ENCODE results near the gene GABRG3. TPM values are rescaled to one million over a fixed set of nuclear protein-coding genes. Genes with fewer than 3 reads are reported as not detected.

GABRG3 gene
- total RNA-seq, 4 donors from 2014 or later: 0.67 to 3.0 TPM; not detected in 2

- 78 to 88% methylated on average over 12 to 14 of the region's 14 CpGs for WGBS, 2 donors
- H3K9me3 ChIP-seq: no peaks in the 10 kb centered on the region
- H3K27ac ChIP-seq: no peak overlapping the region
- no peak for DNase-seq
- H3K4me3 ChIP-seq (replicated peaks in 1 of 3): no peak overlapping the region
- H3K4me1 ChIP-seq: no peaks in the 10 kb centered on the region
- H3K36me3 ChIP-seq: no peaks in the 10 kb centered on the region
- intact Hi-C loops (cut with DNase I): loop anchor here (5.0 kb wide), 1 partner anchor 299 kb away; no protein-coding TSS in a partner anchor
- TF ChIP-seq, protein P1, sequence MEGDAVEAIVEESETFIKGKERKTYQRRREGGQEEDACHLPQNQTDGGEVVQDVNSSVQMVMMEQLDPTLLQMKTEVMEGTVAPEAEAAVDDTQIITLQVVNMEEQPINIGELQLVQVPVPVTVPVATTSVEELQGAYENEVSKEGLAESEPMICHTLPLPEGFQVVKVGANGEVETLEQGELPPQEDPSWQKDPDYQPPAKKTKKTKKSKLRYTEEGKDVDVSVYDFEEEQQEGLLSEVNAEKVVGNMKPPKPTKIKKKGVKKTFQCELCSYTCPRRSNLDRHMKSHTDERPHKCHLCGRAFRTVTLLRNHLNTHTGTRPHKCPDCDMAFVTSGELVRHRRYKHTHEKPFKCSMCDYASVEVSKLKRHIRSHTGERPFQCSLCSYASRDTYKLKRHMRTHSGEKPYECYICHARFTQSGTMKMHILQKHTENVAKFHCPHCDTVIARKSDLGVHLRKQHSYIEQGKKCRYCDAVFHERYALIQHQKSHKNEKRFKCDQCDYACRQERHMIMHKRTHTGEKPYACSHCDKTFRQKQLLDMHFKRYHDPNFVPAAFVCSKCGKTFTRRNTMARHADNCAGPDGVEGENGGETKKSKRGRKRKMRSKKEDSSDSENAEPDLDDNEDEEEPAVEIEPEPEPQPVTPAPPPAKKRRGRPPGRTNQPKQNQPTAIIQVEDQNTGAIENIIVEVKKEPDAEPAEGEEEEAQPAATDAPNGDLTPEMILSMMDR (IDR thresholded peaks at IDR 0.05): no peak
- no peak for TF ChIP-seq POLR2A (IDR thresholded peaks at IDR 0.05)
- H3K27me3 ChIP-seq: no peaks in the 10 kb centered on the region
Observed at GRCh38 chr15:27057904-27058645, 87.1 kb downstream of the GABRG3 start.

GRCh38 chr15:27058939-27059338 is 88.0 kb downstream of the GABRG3 start:
- no peak for TF ChIP-seq POLR2A (IDR thresholded peaks at IDR 0.05)
- TF ChIP-seq, protein P1 (IDR thresholded peaks at IDR 0.05): no peak

DNA sequence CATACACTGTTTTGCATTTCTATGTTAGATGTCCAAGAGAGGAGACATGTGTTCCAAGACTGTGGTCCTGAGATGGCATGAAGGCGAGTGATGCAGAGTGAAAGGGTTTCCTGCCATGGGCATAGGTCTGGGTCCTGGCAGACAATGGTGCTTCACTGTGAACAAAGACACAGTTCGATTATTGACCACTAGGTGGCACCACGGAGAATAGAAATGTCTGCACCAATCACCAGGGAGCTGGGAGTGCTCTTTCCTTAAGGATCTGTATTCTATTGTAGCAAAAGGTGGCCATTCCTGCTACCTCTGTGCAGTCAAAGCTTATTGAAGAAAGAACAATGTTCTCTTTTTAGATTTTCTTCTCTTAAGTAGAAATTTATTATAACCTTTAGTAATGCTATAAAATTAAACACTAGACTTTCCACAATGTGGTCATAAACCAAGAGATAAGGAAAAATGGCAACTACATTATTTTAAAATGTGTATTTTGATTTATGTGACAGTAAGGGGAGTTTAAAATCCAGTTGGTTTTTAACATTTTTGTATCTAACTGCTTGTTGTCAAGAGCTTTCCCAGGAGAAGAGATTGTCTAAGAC is 88.7 kb downstream of the GABRG3 start:
- H3K9me3 ChIP-seq: no peaks in the 10 kb centered on the region
- no peak for TF ChIP-seq POLR2A (IDR thresholded peaks at IDR 0.05)
- TF ChIP-seq, protein P1 (IDR thresholded peaks at IDR 0.05): peak in 5 of 6 experiments; percentile 34 to 63 (median 61)
- 14 to 24% methylated on average over 3 of the region's 3 CpGs for WGBS, 2 donors
- no peaks in the 10 kb centered on the region for H3K27me3 ChIP-seq
- no peak overlapping the region for H3K4me3 ChIP-seq (replicated peaks in 1 of 3)
- peak; percentile 53 to 61 for DNase-seq
- no peak overlapping the region for H3K27ac ChIP-seq
- no peaks in the 10 kb centered on the region for H3K4me1 ChIP-seq
- intact Hi-C loops (cut with DNase I): loop anchor here (5.0 kb wide), 1 partner anchor 298 kb away; no protein-coding TSS in a partner anchor
- H3K36me3 ChIP-seq: no peaks in the 10 kb centered on the region

More at GRCh38 chr15:27058939-27059338, 88.0 kb downstream of the GABRG3 start:
- no peaks in the 10 kb centered on the region for H3K27me3 ChIP-seq
- 65 to 70% methylated on average over 2 of the region's 2 CpGs for WGBS, 2 donors
- H3K36me3 ChIP-seq: no peaks in the 10 kb centered on the region
- H3K27ac ChIP-seq: no peak overlapping the region
- H3K9me3 ChIP-seq: no peaks in the 10 kb centered on the region
- no peaks in the 10 kb centered on the region for H3K4me1 ChIP-seq
- DNase-seq: no peak
- H3K4me3 ChIP-seq (replicated peaks in 1 of 3): no peak overlapping the region
- intact Hi-C loops (cut with DNase I): loop anchor here (5.0 kb wide), 1 partner anchor 298 kb away; no protein-coding TSS in a partner anchor

DNA sequence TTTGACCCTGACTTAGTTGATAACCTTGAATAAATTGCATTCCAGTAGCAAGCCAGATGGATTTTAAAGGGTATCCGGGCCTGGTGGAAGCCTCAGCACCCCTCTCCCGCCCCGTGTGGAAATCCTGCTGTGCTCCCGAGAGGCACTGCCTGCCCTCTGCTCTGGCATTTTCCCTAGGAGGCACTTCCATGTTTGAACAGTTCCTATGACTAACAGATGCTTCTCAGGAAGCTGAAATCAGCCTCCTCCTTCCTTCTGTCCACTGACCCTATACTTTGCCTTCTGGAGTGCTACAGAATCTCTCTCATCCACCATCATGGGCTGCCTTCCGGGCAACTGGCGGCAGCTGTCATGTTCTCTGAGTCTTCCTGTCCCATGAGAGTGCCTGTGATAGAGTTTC is 90.8 kb downstream of the GABRG3 start:
- no peaks in the 10 kb centered on the region for H3K36me3 ChIP-seq
- H3K4me3 ChIP-seq (replicated peaks in 1 of 3): no peak overlapping the region
- H3K4me1 ChIP-seq: no peaks in the 10 kb centered on the region
- no peaks in the 10 kb centered on the region for H3K27me3 ChIP-seq
- TF ChIP-seq POLR2A (IDR thresholded peaks at IDR 0.05): no peak
- TF ChIP-seq, protein P1 (IDR thresholded peaks at IDR 0.05): no peak
- no peaks in the 10 kb centered on the region for H3K9me3 ChIP-seq
- intact Hi-C loops (cut with DNase I): no loop called here
- WGBS, 2 donors: 59 to 90% methylated on average over 6 of the region's 6 CpGs
- no peak for DNase-seq
- no peak overlapping the region for H3K27ac ChIP-seq

DNA sequence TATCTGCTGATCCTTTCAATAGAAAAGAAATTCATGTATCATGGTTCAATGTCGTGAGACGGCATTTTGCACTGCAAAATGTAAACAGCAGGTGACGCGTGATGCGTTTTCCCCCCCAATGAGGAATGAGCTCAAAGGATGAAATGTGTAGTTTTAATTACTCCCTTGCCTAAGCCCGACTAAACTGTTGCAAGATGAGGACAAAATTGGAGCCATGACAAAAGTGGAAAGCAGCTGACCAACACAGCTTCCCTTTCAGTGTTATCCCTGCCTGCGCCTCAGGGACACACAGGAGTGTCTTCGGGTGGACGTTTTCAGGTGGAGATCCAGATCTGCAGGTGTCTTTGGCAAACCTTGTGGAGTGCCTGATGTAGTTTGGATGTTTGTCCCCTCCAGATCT is 92.0 kb downstream of the GABRG3 start:
- DNase-seq: no peak
- Histone ChIP-seq H3K36me3 (no peaks in the 10 kb centered on the region), H3K9me3 (no peaks in the 10 kb centered on the region), H3K27ac (no peak overlapping the region), H3K4me1 (no peaks in the 10 kb centered on the region), H3K4me3 (replicated peaks in 1 of 3) (no peak overlapping the region), H3K27me3 (no peaks in the 10 kb centered on the region)
- TF ChIP-seq POLR2A (IDR thresholded peaks at IDR 0.05): no peak
- TF ChIP-seq, protein P1 (IDR thresholded peaks at IDR 0.05): no peak
- WGBS, 2 donors: 85 to 90% methylated on average over 9 of the region's 9 CpGs
- intact Hi-C loops (cut with DNase I): no loop called here
